Esophagus muscularis mucosa (tissue), 4 donors: ENCODE results near the gene ILRUN. TPM values are rescaled to one million over a fixed set of nuclear protein-coding genes. Genes with fewer than 3 reads are reported as not detected.

Experiments
- DNase-seq: peaks from one replicate; pipeline ENCODE4 v3.0.0-alpha.2; 2017; ENCODE audit errors: extremely low spot score
- H3K27ac ChIP-seq, 4 donors: fragments of 200-600 bp; sonication (generic); replicated peaks in 1 of 4; 1 replicate in 3 of 4; 2 replicates in 1 of 4; pipeline ENCODE4 v1.5.1; 2016 to 2019; ENCODE audit warnings: mild to moderate bottlenecking in 1 of 4
- H3K27me3 ChIP-seq, 4 donors: fragments of 200-600 bp; sonication (generic); one replicate each; pipeline versions ENCODE4 v1.5.1 to v1.6.0; 2016 to 2019
- H3K36me3 ChIP-seq, 4 donors: fragments of 200-600 bp; sonication (generic); one replicate each; pipeline ENCODE4 v1.5.1; 2016 to 2019
- H3K4me1 ChIP-seq, 4 donors: fragments of 200-600 bp; sonication (generic); one replicate each; pipeline ENCODE4 v1.5.1; 2016 to 2019
- H3K4me3 ChIP-seq, 4 donors: fragments of 200-600 bp; sonication (generic); 1 replicate in 2 of 4; 2 replicates in 2 of 4; pipeline ENCODE4 v1.5.1; 2016 to 2019; ENCODE audit warnings: mild to moderate bottlenecking in 4 of 4, moderate library complexity in 1 of 4
- H3K9me3 ChIP-seq, 4 donors: fragments of 200-600 bp; sonication (generic); 1 replicate in 3 of 4; 2 replicates in 1 of 4; pipeline ENCODE4 v1.5.1; 2016 to 2019
- CTCF ChIP-seq, 3 experiments: fragments of 200-600 bp in 2 of 3; fragments of 450-650 bp in 1 of 3; sonication (generic) in 2 of 3; IDR thresholded peaks; one replicate each; pipeline ENCODE4 v1.5.1; 2017 to 2019; ENCODE audit warnings: antibody characterized with exemption in 3 of 3, mild to moderate bottlenecking in 2 of 3, moderate library complexity in 1 of 3
- EP300 ChIP-seq: sonication (generic); formaldehyde crosslinking; IDR thresholded peaks from one replicate; pipeline ENCODE4 v1.6.1; 2017; ENCODE audit warnings: antibody characterized with exemption
- POLR2A ChIP-seq: fragments of 450-650 bp; IDR thresholded peaks from one replicate; pipeline ENCODE4 v1.6.1; 2017; ENCODE audit warnings: antibody characterized with exemption, moderate library complexity, mild to moderate bottlenecking, low read depth
- POLR2AphosphoS5 ChIP-seq, 2 donors: sonication (generic); formaldehyde crosslinking; IDR thresholded peaks; one replicate each; pipeline ENCODE4 v1.6.1; 2017; ENCODE audit warnings: antibody characterized with exemption in 2 of 2
- WGBS: methylation state at CpG from one replicate; pipeline ENCODE4 v1.1.5; 2018; 5-methylcytosine and 5-hydroxymethylcytosine counted together
- intact Hi-C: fragments of 100-400 bp; cut with DNase I; formaldehyde crosslinking; loops from one replicate; pipeline ENCODE4 v1.15.1; 2023
- total RNA-seq, 4 donors: library from RNA; depleted of rRNA; stranded (reverse); fragments of >200 nt; gene quantifications; one replicate each; pipeline versions ENCODE4 v1.1.0 to v1.2.1, GENCODE V29; 2016

Gene ILRUN
- total RNA-seq, 4 donors from 2014 or later = 88.8 to 109 (median 104) TPM

GRCh38 chr6:34697904-34698559 lies 1.5 kb upstream of the ILRUN start:
- H3K27ac ChIP-seq = peak overlapping the region in 2 of 4 donors; percentile 92 to 97

GRCh38 chr6:34697544-34697836 lies 923 bp upstream of the ILRUN start:
- Histone ChIP-seq H3K9me3 (no peaks in the 10 kb centered on the region), H3K36me3 (no peaks in the 10 kb centered on the region), H3K4me1 (peaks cover 27 to 45% (median 40%) of the 10 kb centered on the region in 4 donors), H3K4me3 (peak overlapping the region; percentile 82 to 100 (median 88)), H3K27me3 (no peaks in the 10 kb centered on the region), H3K27ac (peak overlapping the region; percentile 92 to 98 (median 97))
- TF ChIP-seq POLR2A (no peak), CTCF (IDR thresholded peaks at IDR 0.05) (no peak), EP300 (no peak), POLR2AphosphoS5 (IDR thresholded peaks at IDR 0.05) (no peak)
- DNase-seq = no peak
- 65% methylated on average over 5 of the region's 5 CpGs for whole genome bisulfite sequencing
- intact Hi-C loops = loop anchor here (5.0 kb wide), 1 partner anchor 60 kb away; the partner anchor contains the start of gene SNRPC

More at GRCh38 chr6:34697904-34698559, 1.5 kb upstream of the ILRUN start:
- H3K4me1 ChIP-seq = peaks cover 27 to 39% (median 35%) of the 10 kb centered on the region in 4 donors
- no peak for TF ChIP-seq POLR2AphosphoS5 (IDR thresholded peaks at IDR 0.05)
- no peak for TF ChIP-seq CTCF (IDR thresholded peaks at IDR 0.05)
- TF ChIP-seq EP300 = no peak
- no peak for TF ChIP-seq POLR2A
- DNase-seq = no peak
- WGBS = 89% methylated on average over 5 of the region's 5 CpGs
- no peak overlapping the region for H3K4me3 ChIP-seq
- H3K36me3 ChIP-seq = no peaks in the 10 kb centered on the region
- no peaks in the 10 kb centered on the region for H3K27me3 ChIP-seq
- intact Hi-C loops = loop anchor here (5.0 kb wide), 1 partner anchor 59 kb away; the partner anchor contains the start of gene SNRPC
- no peaks in the 10 kb centered on the region for H3K9me3 ChIP-seq

- TF ChIP-seq EP300 (no peak), POLR2A (no peak), CTCF (IDR thresholded peaks at IDR 0.05) (no peak)
- WGBS = 2% methylated on average over 21 of the region's 41 CpGs
- Histone ChIP-seq H3K4me3 (peak overlapping the region; percentile 82 to 100 (median 88)), H3K27me3 (no peaks in the 10 kb centered on the region), H3K9me3 (no peaks in the 10 kb centered on the region), H3K36me3 (no peaks in the 10 kb centered on the region), H3K27ac (peak overlapping the region; percentile 92 to 98 (median 97)), H3K4me1 (peaks cover 27 to 57% (median 50%) of the 10 kb centered on the region in 4 donors)
- intact Hi-C loops = loop anchor here (5.0 kb wide), 1 partner anchor 61 kb away; the partner anchor contains the start of gene SNRPC
- DNase-seq = no peak
Observed at GRCh38 chr6:34696189-34696738, 303 bp downstream of the ILRUN start.

GRCh38 chr6:34695729-34696188 lies 808 bp downstream of the ILRUN start:
- H3K4me3 ChIP-seq = peak overlapping the region; percentile 82 to 100 (median 88)
- H3K9me3 ChIP-seq = no peaks in the 10 kb centered on the region
- H3K36me3 ChIP-seq = no peaks in the 10 kb centered on the region
- no peak for TF ChIP-seq POLR2AphosphoS5 (IDR thresholded peaks at IDR 0.05)
- TF ChIP-seq EP300 = no peak
- no peak for TF ChIP-seq CTCF (IDR thresholded peaks at IDR 0.05)
- TF ChIP-seq POLR2A = no peak
- peaks cover 27 to 62% (median 53%) of the 10 kb centered on the region in 4 donors for H3K4me1 ChIP-seq
- DNase-seq = no peak
- peak overlapping the region; percentile 92 to 98 (median 97) for H3K27ac ChIP-seq
- intact Hi-C loops = loop anchor here (5.0 kb wide), 1 partner anchor 62 kb away; the partner anchor contains the start of gene SNRPC
- H3K27me3 ChIP-seq = no peaks in the 10 kb centered on the region
- 10% methylated on average over 5 of the region's 5 CpGs for WGBS
